Bronchial epithelial cell (primary cell): ENCODE results near the gene NARS2. TPM values are rescaled to one million over a fixed set of nuclear protein-coding genes. Genes with fewer than 3 reads are reported as not detected.

Experiments used
- total RNA-seq: library from RNA; depleted of rRNA; stranded (reverse); fragments of >200 nt; gene quantifications from 2 replicates; pipeline ENCODE4 v1.2.1, GENCODE V29; 2014

NARS2 gene
- total RNA-seq, 1 donor from 2014 or later, result 23.4 TPM

Other genes with a start within 250 kb of the NARS2 start
- 6.6 and 7.9 TPM in 2 replicates for gene GAB2, start 157.0 kb downstream of the NARS2 start, total RNA-seq